Adipose tissue (tissue), 3 donors: Measurements from ENCODE around the gene MYO15A. TPM values are rescaled to one million over a fixed set of nuclear protein-coding genes. Genes with fewer than 3 reads are reported as not detected.

Experiments
- H3K27ac ChIP-seq: one replicate; pipeline ENCODE4 v1.5.1; 2013; ENCODE audit warnings: low read depth, low read length
- WGBS, 3 donors: extraction: QIAGEN DNeasy Blood & Tissue Kit; methylation state at CpG; one replicate each; pipeline ENCODE4 v1.1.7; 2013; 5-methylcytosine and 5-hydroxymethylcytosine counted together
- polyA plus RNA-seq, 3 donors: library from polyadenylated mRNA; stranded (reverse); fragments of 200-250 nt; gene quantifications; one replicate each; pipeline ENCODE4 v1.2.3, GENCODE V29; 2013
- donor health status: healthy with polysubstance abuse.
- donor health status: Bipolar disorder and iron deficiency.
- donor health status: healthy.

The MYO15A gene
- polyA plus RNA-seq: under 1 TPM; 0.45 to 0.86 (median 0.68) TPM

DNA sequence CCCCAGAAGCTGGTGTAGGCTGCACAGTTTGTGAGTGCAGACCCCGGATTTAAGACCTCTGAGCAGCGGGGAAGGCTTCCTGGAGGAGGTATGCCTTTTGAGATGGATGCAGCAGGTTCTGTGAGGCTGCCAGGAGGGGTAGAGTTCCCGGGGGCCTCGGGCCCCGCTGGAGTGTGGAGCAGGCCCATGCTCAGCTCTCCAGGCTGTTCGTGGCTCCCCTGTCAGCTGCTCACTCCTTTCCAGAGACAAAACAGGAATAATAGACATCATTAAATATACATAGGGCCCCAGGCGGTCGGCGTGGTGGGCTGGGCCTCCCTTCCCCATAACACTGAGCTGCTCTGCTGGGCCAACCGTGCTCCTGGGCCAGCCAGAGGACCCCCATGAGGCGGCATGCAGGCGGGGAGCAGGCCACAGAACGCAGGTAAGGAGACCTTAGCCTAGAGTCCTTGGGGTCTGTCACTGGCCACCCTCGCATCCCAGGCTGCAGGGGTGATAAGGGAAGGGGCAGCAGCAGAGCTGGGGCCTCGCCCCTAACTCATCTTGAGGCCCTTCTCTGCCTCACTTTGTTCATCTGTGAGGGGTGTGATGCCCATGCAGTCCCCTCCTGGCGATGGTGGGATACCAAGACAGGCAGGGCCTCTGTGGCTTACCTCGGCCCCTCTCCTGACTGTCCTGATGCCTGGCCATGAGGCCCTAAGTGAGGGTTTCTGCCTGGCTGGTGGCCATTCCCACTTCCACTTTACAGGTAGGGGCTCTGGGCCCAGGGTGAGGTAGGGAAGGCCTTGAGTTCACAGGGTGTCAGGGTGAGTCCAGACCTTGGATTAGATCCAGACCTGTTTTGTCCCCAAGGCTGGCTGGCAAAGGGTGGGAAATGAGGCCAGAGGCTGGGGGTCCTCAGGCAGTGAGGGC is at the start of gene MYO15A:
MYO15A (plus strand) TSS at position 356 of the 912 bp plus-strand sequence. CDS start 10,045 bp downstream, outside the sequence.
- no peak within 1 kb of the TSS for H3K27ac ChIP-seq
- 67 to 76% (median 75%) methylated on average over 17 of the region's 17 CpGs for WGBS, 3 donors

DNA sequence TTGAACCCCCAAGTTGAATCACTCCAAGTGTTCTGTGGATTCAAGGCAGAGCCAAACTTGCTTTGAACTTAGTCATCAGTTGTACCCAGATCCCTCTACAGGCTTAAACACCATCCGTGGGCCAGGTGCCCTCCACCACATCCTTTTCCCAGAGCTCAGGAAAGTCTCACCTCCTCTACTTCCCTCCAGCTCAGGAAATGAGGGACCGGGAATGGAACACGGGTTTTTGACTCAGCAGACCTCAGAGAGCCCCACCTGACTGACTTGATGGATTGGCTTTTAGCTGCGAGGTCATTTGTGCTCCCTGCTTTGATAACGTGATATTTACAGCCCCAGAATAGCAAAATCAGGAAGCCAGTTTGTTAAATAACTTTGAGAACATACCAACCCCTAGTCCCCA is 49.3 kb upstream of the MYO15A start:
- H3K27ac ChIP-seq: no peak overlapping the region
- WGBS, 3 donors: 56 to 71% (median 59%) methylated on average over 5 of the region's 5 CpGs

GRCh38 chr17:18064053-18064452 is 44.5 kb upstream of the MYO15A start:
- no peak overlapping the region for H3K27ac ChIP-seq
- WGBS, 3 donors: 59 to 75% (median 61%) methylated on average over 2 of the region's 2 CpGs

GRCh38 chr17:18065546-18065945 is 43.0 kb upstream of the MYO15A start:
- no peak overlapping the region for H3K27ac ChIP-seq
- WGBS, 3 donors: 96 to 97% (median 97%) methylated on average over 11 of the region's 11 CpGs

DNA sequence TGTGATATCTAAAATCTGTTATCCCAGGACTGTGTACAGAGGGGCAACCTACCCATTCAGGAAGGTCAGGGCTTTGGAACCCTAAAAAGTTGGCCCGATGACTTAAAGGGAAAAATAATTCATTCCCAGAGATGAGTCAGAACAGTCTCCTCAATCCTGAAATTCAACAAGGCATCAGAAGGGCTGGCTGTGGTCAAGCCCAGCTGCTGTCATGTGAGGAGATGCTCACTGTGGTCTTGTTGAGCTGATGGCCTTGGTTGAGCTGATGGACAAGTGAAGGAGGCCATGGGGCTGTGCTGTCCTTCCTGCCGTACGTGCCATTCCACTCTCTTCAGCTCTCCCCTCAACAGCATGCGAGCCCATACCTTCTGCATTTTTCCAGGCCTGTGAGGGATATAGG is 41.7 kb upstream of the MYO15A start:
- 94 to 98% (median 97%) methylated on average over 4 of the region's 4 CpGs for WGBS, 3 donors
- no peak overlapping the region for H3K27ac ChIP-seq

DNA sequence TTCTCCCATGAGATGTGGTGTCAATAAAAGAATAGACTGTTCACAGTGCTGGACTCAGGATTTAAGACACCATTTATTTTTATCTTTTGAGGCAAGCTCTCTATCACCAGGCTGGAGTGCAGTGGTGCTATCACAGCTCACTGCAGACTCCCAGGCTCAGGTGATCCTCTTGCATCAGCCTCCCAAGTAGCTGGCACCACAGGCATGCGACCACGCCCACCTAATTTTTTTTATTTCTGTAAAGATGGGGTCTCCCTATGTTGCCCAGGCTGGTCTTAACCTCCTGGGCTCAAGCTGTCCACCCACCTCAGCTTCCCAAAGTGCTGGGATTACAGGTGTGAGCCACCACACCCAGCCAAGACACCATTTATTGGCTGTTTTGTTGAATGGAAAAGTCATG is 39.5 kb upstream of the MYO15A start:
- 93 to 98% (median 97%) methylated on average over 2 of the region's 2 CpGs for WGBS, 3 donors
- H3K27ac ChIP-seq: no peak overlapping the region

GRCh38 chr17:18070861-18071340 is 37.7 kb upstream of the MYO15A start:
- no peak overlapping the region for H3K27ac ChIP-seq
- 13 to 21% (median 15%) methylated on average over 8 of the region's 8 CpGs for WGBS, 3 donors

DNA sequence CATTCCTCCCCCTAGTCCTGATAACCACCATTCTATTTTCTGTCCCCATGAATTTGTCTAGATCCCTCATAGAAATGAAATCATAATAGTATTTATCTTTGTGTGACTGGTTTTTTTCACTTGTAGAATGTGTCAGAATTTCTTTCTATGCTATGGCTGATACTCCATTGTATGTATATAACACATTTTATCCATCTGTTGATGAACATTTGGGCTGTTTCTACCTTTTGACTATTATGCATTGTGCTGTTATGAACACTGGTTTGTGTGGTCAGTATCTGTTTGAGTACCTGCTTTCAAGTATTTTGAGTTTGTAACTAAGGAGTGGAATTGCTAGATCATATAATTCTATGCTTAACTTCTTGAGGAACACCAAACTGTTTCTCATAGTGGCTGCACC is 36.8 kb upstream of the MYO15A start:
- no peak overlapping the region for H3K27ac ChIP-seq

DNA sequence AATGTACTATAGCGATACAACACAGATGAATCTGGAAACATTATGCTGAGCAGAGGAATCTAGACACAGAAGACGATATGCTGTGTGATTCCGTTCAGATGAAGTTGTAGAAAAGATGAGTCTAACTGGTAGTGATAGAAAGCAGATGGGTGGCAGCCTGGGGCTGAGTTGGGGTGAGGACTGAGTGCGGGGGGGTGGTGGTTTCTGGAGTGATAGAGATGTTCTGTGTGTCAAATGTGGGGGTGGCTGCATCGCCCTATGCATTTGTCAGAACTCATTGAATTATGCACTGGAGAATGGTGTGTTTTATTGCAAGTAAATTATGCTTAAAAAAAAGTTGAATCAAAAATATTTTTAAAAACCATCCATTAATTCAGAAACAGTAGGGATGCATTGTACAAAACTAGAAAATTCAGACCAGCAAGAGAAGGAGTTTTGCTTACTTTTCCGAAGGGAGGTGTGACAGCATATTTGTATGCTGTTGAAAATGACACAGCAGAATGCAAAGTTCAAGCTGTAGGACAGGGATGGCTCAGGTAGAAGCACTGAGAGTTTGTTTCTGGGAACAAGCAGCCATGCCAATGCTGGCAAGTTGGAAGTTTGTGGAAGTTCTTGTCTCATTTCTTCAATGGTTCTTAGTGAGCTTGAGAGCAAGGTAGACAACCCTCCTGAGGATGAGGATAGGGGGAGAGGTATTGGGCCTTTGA is 33.8 kb upstream of the MYO15A start:
- no peak overlapping the region for H3K27ac ChIP-seq
- 68 to 76% (median 71%) methylated on average over 6 of the region's 6 CpGs for WGBS, 3 donors

DNA sequence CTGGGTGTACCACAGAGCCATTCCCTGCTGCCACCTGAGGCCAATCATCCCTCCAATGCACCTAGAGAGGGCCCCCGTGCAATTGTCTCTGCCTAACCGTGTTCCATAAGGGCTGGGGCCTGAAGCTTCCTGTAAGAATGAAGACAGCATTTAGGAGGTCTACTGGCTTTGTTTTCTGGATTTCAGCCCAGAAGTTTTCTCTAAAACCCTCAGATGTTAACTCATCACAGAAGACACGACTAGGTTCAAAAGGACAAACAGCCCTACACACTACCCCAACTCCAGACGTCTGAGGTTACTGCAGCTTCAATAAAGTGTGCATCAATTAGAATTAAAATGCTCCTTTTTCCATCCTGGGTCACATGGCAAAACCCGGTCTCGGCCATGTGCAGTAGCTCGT is 31.6 kb upstream of the MYO15A start:
- H3K27ac ChIP-seq: no peak overlapping the region
- 59 to 75% (median 60%) methylated on average over 7 of the region's 7 CpGs for WGBS, 3 donors

GRCh38 chr17:18079543-18079942 is 29.0 kb upstream of the MYO15A start:
- H3K27ac ChIP-seq: no peak overlapping the region
- WGBS, 3 donors: 60 to 75% (median 73%) methylated on average over 4 of the region's 4 CpGs

- 83 to 88% (median 84%) methylated on average over 4 of the region's 4 CpGs for WGBS, 3 donors
- no peak overlapping the region for H3K27ac ChIP-seq
Observed at GRCh38 chr17:18084256-18084655, 24.3 kb upstream of the MYO15A start.

DNA sequence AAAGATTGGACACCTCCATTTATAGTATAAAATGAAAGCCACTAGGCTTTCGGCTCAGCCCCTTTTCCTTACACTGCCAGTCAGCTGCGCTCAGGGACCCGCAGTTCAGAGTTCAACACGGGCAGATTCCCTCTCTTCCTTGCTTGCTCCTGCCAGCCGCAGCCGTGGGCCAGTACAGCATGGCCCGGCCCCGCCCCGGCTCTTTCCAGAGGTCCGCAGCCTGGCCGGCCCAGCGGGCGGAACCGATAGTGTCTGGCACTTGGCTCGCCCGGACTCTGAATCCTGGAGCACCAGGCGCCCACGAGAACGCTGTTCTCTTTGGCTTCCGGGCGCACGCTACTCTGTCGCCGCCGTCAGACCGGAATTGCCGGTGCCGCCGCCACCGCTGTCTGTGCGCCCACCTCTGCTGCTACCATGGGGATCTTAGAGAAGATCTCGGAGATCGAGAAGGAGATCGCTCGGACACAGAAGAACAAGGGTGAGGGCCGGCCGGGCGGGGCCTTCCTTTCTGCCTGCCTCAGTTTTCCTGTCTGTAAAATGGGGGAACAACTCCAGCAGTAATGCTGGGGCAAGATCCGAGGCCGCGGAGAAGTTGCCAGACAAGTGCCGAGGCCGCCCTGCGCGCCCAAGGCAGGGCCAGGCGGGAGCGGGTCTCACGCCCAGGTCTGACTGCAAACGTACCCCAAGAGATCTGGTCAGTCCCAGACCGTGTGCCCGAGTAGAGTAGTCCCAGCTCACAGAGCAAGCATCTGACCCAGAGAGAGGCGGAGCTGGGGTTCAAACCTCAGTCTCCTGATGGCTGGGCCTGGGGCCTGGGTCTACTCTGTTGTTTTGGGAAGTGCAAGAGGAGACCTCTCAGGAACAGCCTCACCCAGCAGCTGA is 20.7 kb upstream of the MYO15A start, which contains the start of gene DRG2:
DRG2 (plus strand) TSS at position 339 of the 882 bp plus-strand sequence; CDS start at position 415, 76 bp downstream.
- 0 to 1% (median 1%) methylated on average over 52 of the region's 52 CpGs for WGBS, 3 donors
- H3K27ac ChIP-seq: no peak within 1 kb of the TSS

DNA sequence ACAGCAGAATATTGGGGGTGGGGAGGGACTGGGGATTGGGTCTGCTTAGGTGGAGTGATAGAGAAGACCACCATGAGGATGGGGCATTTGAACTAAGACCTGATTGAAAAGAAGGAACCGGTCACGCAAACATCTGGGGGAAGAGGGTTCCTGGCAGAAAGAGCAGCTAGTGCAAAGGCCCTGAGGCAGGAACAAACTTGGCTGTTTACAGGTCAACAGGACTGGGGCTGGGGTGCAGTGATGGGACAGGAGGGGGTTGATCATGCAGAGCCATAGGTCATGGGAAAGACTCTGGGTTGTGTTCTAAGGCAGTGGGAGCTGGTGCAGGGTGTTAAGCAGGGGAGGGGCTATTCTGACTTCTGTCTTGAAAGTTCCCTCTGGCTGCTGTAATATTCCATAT is 18.9 kb upstream of the MYO15A start:
- WGBS, 3 donors: 96 to 100% (median 98%) methylated on average over 2 of the region's 2 CpGs
- no peak overlapping the region for H3K27ac ChIP-seq

- 76 to 79% (median 78%) methylated on average over 15 of the region's 15 CpGs for WGBS, 3 donors
- H3K27ac ChIP-seq: no peak overlapping the region
Observed at GRCh38 chr17:18093616-18094408, 14.7 kb upstream of the MYO15A start.

DNA sequence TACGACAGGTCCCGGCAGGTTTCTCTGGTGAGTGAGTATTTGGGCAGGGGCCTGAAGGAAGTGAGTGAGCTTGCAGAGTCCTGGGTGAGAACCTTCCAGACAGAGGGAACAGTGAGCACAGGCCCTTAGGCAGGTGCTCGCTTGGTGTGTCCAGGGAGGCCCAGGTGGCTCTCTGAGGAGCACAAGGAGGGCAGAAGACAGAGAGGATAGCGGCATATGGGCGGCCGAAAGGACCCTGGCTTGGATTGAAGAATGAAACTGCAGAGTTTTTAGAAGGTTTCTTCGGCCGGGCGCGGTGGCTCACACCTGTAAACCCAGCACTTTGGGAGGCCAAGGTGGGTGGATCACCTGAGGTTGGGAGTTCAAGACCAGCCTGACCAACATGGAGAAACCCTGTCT is 14.1 kb upstream of the MYO15A start:
- WGBS, 3 donors: 94 to 98% (median 96%) methylated on average over 10 of the region's 10 CpGs
- no peak overlapping the region for H3K27ac ChIP-seq

DNA sequence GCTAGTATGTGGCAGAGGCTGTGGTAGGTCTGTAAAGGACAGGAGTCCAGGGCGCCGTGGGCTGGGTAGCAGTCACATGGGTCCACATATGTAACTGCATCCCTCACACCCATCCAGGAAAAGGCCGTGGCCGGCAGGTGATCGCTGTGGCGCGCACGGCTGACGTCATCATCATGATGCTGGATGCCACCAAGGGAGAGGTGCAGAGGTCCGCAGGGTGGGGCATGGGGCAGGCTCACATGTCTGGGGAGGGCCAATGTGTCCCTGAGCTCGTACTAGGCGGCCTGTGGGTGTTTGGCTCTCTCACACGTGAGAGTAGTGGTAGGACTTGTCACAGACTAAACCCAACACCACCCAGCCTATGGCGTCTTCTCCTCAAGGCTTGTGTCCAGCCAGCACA is 9.0 kb upstream of the MYO15A start:
- no peak overlapping the region for H3K27ac ChIP-seq
- 87 to 92% (median 90%) methylated on average over 14 of the region's 14 CpGs for WGBS, 3 donors

GRCh38 chr17:18100616-18101015 is 7.9 kb upstream of the MYO15A start:
- 81 to 84% (median 83%) methylated on average over 10 of the region's 10 CpGs for WGBS, 3 donors
- H3K27ac ChIP-seq: no peak overlapping the region
